H1 (cell line): ENCODE data around the gene SLC24A4. TPM values are rescaled to one million over a fixed set of nuclear protein-coding genes. Genes with fewer than 3 reads are reported as not detected.

Source experiments
- CTCF ChIA-PET: fragments of 300-600 bp; sonication (Branson Sonifier 250); formaldehyde crosslinking; loops from one replicate; lab custom pipeline; 2021; ENCODE audit not compliant: partially characterized antibody; lab: Charles Lee
- POLR2A ChIA-PET: fragments of 300-600 bp; sonication (Branson Sonifier 250); formaldehyde crosslinking; loops from one replicate; lab custom pipeline; 2021; ENCODE audit warnings: inconsistent platforms; ENCODE audit not compliant: partially characterized antibody; lab: Charles Lee
- DNase-seq, 2 experiments: peaks; one replicate each; pipeline versions ENCODE4 v3.0.0 to v3.0.0-alpha.2; 2010 to 2022; ENCODE audit warnings: low spot score in 2 of 2, low read depth in 1 of 2, mixed read lengths in 1 of 2
- FAIRE-seq: peaks from 2 replicates; lab custom pipeline; 2011; peaks lifted over from hg19 to GRCh38; lab: Jason Lieb, UNC
- H2AFZ ChIP-seq: 2 replicates; pipeline ENCODE4 v1.8.1; 2012; ENCODE audit warnings: low read length, inconsistent platforms
- H2AK5ac ChIP-seq: 2 replicates; pipeline ENCODE4 v1.6.1; 2013; ENCODE audit warnings: low read depth, low read length
- H2BK120ac ChIP-seq: replicated peaks from 2 replicates; pipeline ENCODE3; 2013; ENCODE audit warnings: low read depth, low read length, inconsistent platforms
- H2BK12ac ChIP-seq: 2 replicates; pipeline ENCODE4 v1.6.1; 2013; ENCODE audit warnings: low read depth, low read length
- H2BK15ac ChIP-seq: 2 replicates; pipeline ENCODE4 v1.6.1; 2013; ENCODE audit warnings: low read length
- H2BK20ac ChIP-seq: 2 replicates; pipeline ENCODE4 v1.6.1; 2013; ENCODE audit warnings: low read length
- H2BK5ac ChIP-seq: 2 replicates; pipeline ENCODE4 v1.6.1; 2013; ENCODE audit warnings: low read depth, low read length
- H3K14ac ChIP-seq: 2 replicates; pipeline ENCODE4 v1.6.1; 2013; ENCODE audit warnings: inconsistent platforms; ENCODE audit not compliant: insufficient read length
- H3K18ac ChIP-seq: 2 replicates; pipeline ENCODE4 v1.6.1; 2013; ENCODE audit warnings: low read length; ENCODE audit errors: extremely low read depth
- H3K23ac ChIP-seq: 2 replicates; pipeline ENCODE4 v1.6.1; 2013; ENCODE audit warnings: inconsistent platforms; ENCODE audit not compliant: insufficient read length
- H3K23me2 ChIP-seq: 2 replicates; pipeline ENCODE4 v1.6.1; 2013; ENCODE audit warnings: low read depth, low read length
- H3K27ac ChIP-seq: 2 replicates; pipeline ENCODE4 v1.6.1; 2011; ENCODE audit warnings: low read depth, low read length, inconsistent platforms
- H3K27me3 ChIP-seq, 4 experiments: replicated peaks in 1 of 4; 1 replicate in 1 of 4; 2 replicates in 3 of 4; pipeline versions ENCODE4 v1.6.1 to v1.8.1; 2011 to 2013; ENCODE audit warnings: low read length in 3 of 4, mild to moderate bottlenecking in 3 of 4, inconsistent platforms in 2 of 4, mixed read lengths in 2 of 4, moderate library complexity in 1 of 4; ENCODE audit not compliant: control insufficient read depth in 3 of 4, insufficient read depth in 3 of 4; ENCODE audit errors: extremely low read depth in 1 of 4
- H3K36me3 ChIP-seq, 4 experiments: 2 replicates each; pipeline versions ENCODE4 v1.6.1 to v1.8.1; 2011 to 2013; ENCODE audit warnings: mild to moderate bottlenecking in 4 of 4, low read length in 3 of 4, moderate library complexity in 2 of 4, control low read depth in 1 of 4, inconsistent platforms in 1 of 4; ENCODE audit not compliant: insufficient read depth in 4 of 4, control insufficient read depth in 2 of 4
- H3K4ac ChIP-seq: replicated peaks from 2 replicates; pipeline ENCODE3; 2013; ENCODE audit warnings: low read length, low read depth, mixed read lengths, inconsistent platforms; ENCODE audit not compliant: insufficient read length
- H3K4me1 ChIP-seq, 4 experiments: replicated peaks in 1 of 4; 1 replicate in 1 of 4; 2 replicates in 3 of 4; pipeline versions ENCODE4 v1.6.1 to v1.8.1; 2011 to 2013; ENCODE audit warnings: low read length in 3 of 4, inconsistent platforms in 2 of 4, mixed read lengths in 1 of 4; ENCODE audit not compliant: insufficient read depth in 4 of 4, control insufficient read depth in 3 of 4
- H3K4me2 ChIP-seq, 2 experiments: 2 replicates each; pipeline versions ENCODE4 v1.6.1 to v1.8.1; 2011 to 2013; ENCODE audit warnings: low read depth in 2 of 2, low read length in 2 of 2, control low read depth in 1 of 2, inconsistent platforms in 1 of 2, mild to moderate bottlenecking in 1 of 2; ENCODE audit not compliant: insufficient read depth in 1 of 2
- H3K4me3 ChIP-seq, 4 experiments: fragments of 200-600, 300-600 bp in 1 of 4; sonication (generic), shearing (Covaris generic), sonication (Bioruptor Twin) in 1 of 4; 2 replicates each; pipeline versions ENCODE4 v1.5.1 to v1.8.1; 2011 to 2016; ENCODE audit warnings: low read length in 4 of 4, low read depth in 3 of 4, control low read depth in 2 of 4, inconsistent platforms in 2 of 4, mild to moderate bottlenecking in 2 of 4, mixed read lengths in 1 of 4, moderate library complexity in 1 of 4; ENCODE audit not compliant: insufficient read depth in 2 of 4; ENCODE audit errors: extremely low read depth in 1 of 4
- H3K56ac ChIP-seq: replicated peaks from 2 replicates; pipeline ENCODE3; 2013; ENCODE audit warnings: low read depth, mild to moderate bottlenecking, mixed read lengths, low read length, inconsistent platforms; ENCODE audit not compliant: insufficient read length
- H3K79me1 ChIP-seq: 2 replicates; pipeline ENCODE4 v1.6.1; 2013; ENCODE audit warnings: low read depth, low read length, control low read depth
- H3K79me2 ChIP-seq, 2 experiments: 2 replicates each; pipeline versions ENCODE4 v1.6.1 to v1.8.1; 2012 to 2013; ENCODE audit warnings: low read length in 2 of 2, mild to moderate bottlenecking in 2 of 2, inconsistent platforms in 1 of 2; ENCODE audit not compliant: insufficient read depth in 2 of 2, control insufficient read depth in 1 of 2
- H3K9ac ChIP-seq, 4 experiments: replicated peaks in 1 of 4; 1 replicate in 1 of 4; 2 replicates in 3 of 4; pipeline versions ENCODE4 v1.6.1 to v1.8.1; 2011 to 2013; ENCODE audit warnings: low read depth in 3 of 4, low read length in 3 of 4, control low read depth in 2 of 4, mild to moderate bottlenecking in 2 of 4, moderate library complexity in 2 of 4, inconsistent platforms in 1 of 4; ENCODE audit errors: extremely low read depth in 1 of 4
- H3K9me3 ChIP-seq, 2 experiments: 2 replicates each; pipeline versions ENCODE4 v1.6.1 to v1.8.1; 2012 to 2013; ENCODE audit warnings: mild to moderate bottlenecking in 2 of 2, moderate library complexity in 2 of 2, control low read depth in 1 of 2, inconsistent platforms in 1 of 2, low read depth in 1 of 2, low read length in 1 of 2, mixed read lengths in 1 of 2; ENCODE audit not compliant: insufficient read depth in 2 of 2
- H4K20me1 ChIP-seq, 2 experiments: replicated peaks in 1 of 2; 2 replicates each; pipeline versions ENCODE3 to v1.8.1; 2011 to 2013; ENCODE audit warnings: inconsistent platforms in 2 of 2, low read length in 2 of 2, mild to moderate bottlenecking in 1 of 2; ENCODE audit not compliant: insufficient read depth in 2 of 2, control insufficient read depth in 1 of 2
- H4K5ac ChIP-seq: 2 replicates; pipeline ENCODE4 v1.6.1; 2013; ENCODE audit warnings: low read length, low read depth, mixed read lengths, inconsistent platforms; ENCODE audit not compliant: insufficient read length
- H4K8ac ChIP-seq: 2 replicates; pipeline ENCODE4 v1.8.0; 2013; ENCODE audit warnings: mild to moderate bottlenecking, moderate library complexity, low read length, inconsistent platforms; ENCODE audit not compliant: insufficient read depth; ENCODE audit errors: extremely low read depth
- H4K91ac ChIP-seq: replicated peaks from 2 replicates; pipeline ENCODE3; 2013; ENCODE audit warnings: low read length, mixed read lengths, inconsistent platforms; ENCODE audit not compliant: insufficient read length
- PHF8 ChIP-seq: fragments of 200-600 bp; sonication (generic); conservative IDR thresholded peaks from 2 replicates; pipeline ENCODE4 v1.7.1; 2012; ENCODE audit warnings: low read depth, mild to moderate bottlenecking, inconsistent platforms, low read length, moderate library complexity
- RXRA ChIP-seq: IDR thresholded peaks from 2 replicates; pipeline ENCODE4 v1.6.1; 2011; ENCODE audit warnings: low read depth, mild to moderate bottlenecking, low read length, moderate library complexity; ENCODE audit not compliant: insufficient read depth
- SP1 ChIP-seq: IDR thresholded peaks from 2 replicates; pipeline ENCODE4 v1.6.1; 2011; ENCODE audit warnings: low read depth, low read length
- TAF1 ChIP-seq: IDR thresholded peaks from 2 replicates; pipeline ENCODE4 v1.6.1; 2011; ENCODE audit warnings: mild to moderate bottlenecking, low read depth, low read length
- WGBS, 2 experiments: shearing (Covaris generic) in 1 of 2; methylation state at CpG; one replicate each; pipeline versions ENCODE4 v1.1.6 to v1.1.7; 2013 to 2015; ENCODE audit warnings: low lambda C conversion rate in 2 of 2, mixed read lengths in 2 of 2, inconsistent platforms in 1 of 2, low coverage in 1 of 2, missing lambda C conversion rate in 1 of 2; ENCODE audit not compliant: insufficient replicate concordance in 2 of 2, insufficient coverage in 1 of 2, insufficient read length in 1 of 2; ENCODE audit errors: extremely low coverage in 1 of 2, missing lambda C conversion rate in 1 of 2; 5-methylcytosine and 5-hydroxymethylcytosine counted together
- polyA plus RNA-seq, 7 experiments: library from polyadenylated mRNA; depleted of rRNA in 3 of 7; stranded (reverse) in 5 of 7; unstranded in 2 of 7; fragments of >200 nt in 5 of 7; fragments of 200-250 nt in 2 of 7; gene quantifications; 1 replicate in 5 of 7; 2 replicates in 1 of 7; 4 replicates in 1 of 7; pipeline versions ENCODE4 v1.2.1 to v1.2.3, GENCODE V29; 2011 to 2013; ENCODE audit warnings: missing spikeins in 2 of 7, mixed read lengths in 2 of 7
- total RNA-seq: library from RNA; stranded (reverse); fragmentation: NEBNext Ultra II Directional; extraction: Animal tissue kit (Norgen Biotek cat#: 25700); gene quantifications from 2 replicates; pipeline ENCODE4 v1.2.1, GENCODE V29; 2021

SLC24A4 gene
- total and polyA plus RNA-seq, 2 of the 8 experiments (the other 6 are each of a cell fraction or from before 2014, with no cell fraction given): 0.27 to 0.89 TPM

GRCh38 chr14:92276074-92276473 lies 46.9 kb upstream of the SLC24A4 start:
- Histone ChIP-seq H3K9me3 (no peaks in the 10 kb centered on the region), H3K27ac (no peak overlapping the region), H3K9ac (no peak overlapping the region), H3K18ac (no peak overlapping the region), H4K20me1 (no peaks in the 10 kb centered on the region), H3K56ac (no peak overlapping the region), H2BK12ac (no peak overlapping the region), H2BK5ac (no peak overlapping the region), H4K91ac (no peak overlapping the region), H2AK5ac (no peak overlapping the region), H3K14ac (no peak overlapping the region), H3K4me2 (no peak overlapping the region), H4K5ac (no peak overlapping the region), H3K4me1 (no peaks in the 10 kb centered on the region), H3K23ac (no peak overlapping the region), H2BK20ac (no peak overlapping the region), H4K8ac (no peak overlapping the region), H3K79me2 (no peaks in the 10 kb centered on the region), H3K79me1 (no peaks in the 10 kb centered on the region), H2AFZ (no peak overlapping the region), H3K36me3 (no peaks in the 10 kb centered on the region), H3K23me2 (no peaks in the 10 kb centered on the region), H2BK15ac (no peak overlapping the region), H3K4me3 (no peak overlapping the region), H2BK120ac (no peak overlapping the region), H3K27me3 (no peaks in the 10 kb centered on the region), H3K4ac (no peak overlapping the region)
- TF ChIP-seq PHF8: no peak
- TF ChIP-seq RXRA: no peak
- TF ChIP-seq TAF1: no peak
- TF ChIP-seq SP1: no peak
- CTCF ChIA-PET: interaction anchor here (0.6 to 1.2 kb wide), 2 partner anchors 15 to 411 kb away, joined by 3 read pairs; no protein-coding TSS in a partner anchor
- whole genome bisulfite sequencing, 2 experiments: 86% methylated on average over 7 of the region's 7 CpGs; no CpG with 5 or more reads in 1 of the 2 experiments
- no peak for FAIRE-seq
- no peak for DNase-seq
- POLR2A ChIA-PET: no interaction called here
